LNCAP (cell line): Measurements from ENCODE around the gene LAMA3.

Source experiments
- CTCF ChIP-seq: fragments of 450-650 bp; IDR thresholded peaks from 2 replicates; pipeline ENCODE4 v1.5.1; 2017; ENCODE audit warnings: mild to moderate bottlenecking

LAMA3 gene

GRCh38 chr18:23800902-23801301 is 111.6 kb downstream of the LAMA3 start:
- TF ChIP-seq CTCF = no peak

- no peak for TF ChIP-seq CTCF
Observed at GRCh38 chr18:23802817-23803216, 113.6 kb downstream of the LAMA3 start.

GRCh38 chr18:23803755-23804154 is 114.5 kb downstream of the LAMA3 start:
- no peak for TF ChIP-seq CTCF

- TF ChIP-seq CTCF = no peak
Observed at GRCh38 chr18:23805898-23806297, 116.6 kb downstream of the LAMA3 start.

- no peak for TF ChIP-seq CTCF
Observed at GRCh38 chr18:23809415-23809814, 120.2 kb downstream of the LAMA3 start.

GRCh38 chr18:23810396-23810795 is 121.1 kb downstream of the LAMA3 start:
- TF ChIP-seq CTCF = no peak

GRCh38 chr18:23811176-23811575 is 121.9 kb downstream of the LAMA3 start:
- no peak for TF ChIP-seq CTCF
